ENCODE results near the gene ADSS1.

The ADSS1 gene

DNA sequence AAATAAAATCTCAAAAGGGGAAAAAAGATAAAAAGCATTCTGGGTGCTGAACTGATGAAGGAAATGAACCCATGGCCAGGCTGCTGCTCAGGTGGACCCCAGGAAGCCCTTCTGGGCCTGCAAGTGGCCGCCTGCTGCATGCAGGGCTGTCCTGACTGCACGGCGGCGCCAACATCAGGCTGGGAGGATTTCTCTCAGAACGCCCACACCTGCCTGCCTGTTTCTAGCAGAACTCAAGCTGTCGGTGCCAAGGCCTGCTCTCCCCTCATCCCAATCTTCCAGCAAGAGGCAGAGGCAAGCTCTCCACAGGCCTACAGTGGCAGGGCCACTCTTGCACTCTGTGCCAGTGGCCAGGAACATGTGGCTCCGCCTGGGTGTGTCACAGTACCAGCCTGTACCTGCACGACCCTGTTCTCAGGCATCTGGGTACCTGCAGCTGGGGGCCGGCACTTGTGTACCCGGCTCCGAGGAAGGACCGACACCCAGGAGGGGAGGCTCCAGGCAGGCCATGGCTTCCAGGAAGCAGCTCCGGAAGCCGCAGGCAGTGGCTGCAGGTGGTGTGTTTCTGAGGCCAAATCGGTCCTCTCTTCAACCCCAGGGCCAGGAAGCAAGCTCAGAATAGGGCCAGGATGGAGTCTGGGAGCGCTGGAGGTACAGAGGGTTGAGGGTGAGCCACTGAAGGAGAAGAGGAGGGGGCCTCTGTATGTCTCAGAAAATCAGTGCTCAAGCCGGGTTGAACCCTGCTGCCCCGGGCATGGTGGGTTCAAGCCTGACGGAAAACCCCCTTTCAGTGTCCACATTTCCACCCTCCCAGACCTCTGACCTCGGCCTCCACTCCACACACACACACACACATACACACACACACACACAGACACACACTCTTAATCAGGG, 37.2 kb upstream of the ADSS1 start:
- Histone ChIP-seq H3K27me3 (replicated peaks) (no peaks in the 10 kb centered on the region), H3K36me3 (replicated peaks) (peaks cover 2% of the 10 kb centered on the region), H3K4me3 (ENCODE audit: low read depth, low read length) (no peak overlapping the region), H3K27ac (no peak overlapping the region)
- TF ChIP-seq, protein P1, sequence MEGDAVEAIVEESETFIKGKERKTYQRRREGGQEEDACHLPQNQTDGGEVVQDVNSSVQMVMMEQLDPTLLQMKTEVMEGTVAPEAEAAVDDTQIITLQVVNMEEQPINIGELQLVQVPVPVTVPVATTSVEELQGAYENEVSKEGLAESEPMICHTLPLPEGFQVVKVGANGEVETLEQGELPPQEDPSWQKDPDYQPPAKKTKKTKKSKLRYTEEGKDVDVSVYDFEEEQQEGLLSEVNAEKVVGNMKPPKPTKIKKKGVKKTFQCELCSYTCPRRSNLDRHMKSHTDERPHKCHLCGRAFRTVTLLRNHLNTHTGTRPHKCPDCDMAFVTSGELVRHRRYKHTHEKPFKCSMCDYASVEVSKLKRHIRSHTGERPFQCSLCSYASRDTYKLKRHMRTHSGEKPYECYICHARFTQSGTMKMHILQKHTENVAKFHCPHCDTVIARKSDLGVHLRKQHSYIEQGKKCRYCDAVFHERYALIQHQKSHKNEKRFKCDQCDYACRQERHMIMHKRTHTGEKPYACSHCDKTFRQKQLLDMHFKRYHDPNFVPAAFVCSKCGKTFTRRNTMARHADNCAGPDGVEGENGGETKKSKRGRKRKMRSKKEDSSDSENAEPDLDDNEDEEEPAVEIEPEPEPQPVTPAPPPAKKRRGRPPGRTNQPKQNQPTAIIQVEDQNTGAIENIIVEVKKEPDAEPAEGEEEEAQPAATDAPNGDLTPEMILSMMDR (IDR thresholded peaks at IDR 0.05; ENCODE audit: low read depth, low read length, missing control alignments), result no peak
- in situ Hi-C loops (cut with HindIII; ENCODE audit: low pct_ligation_motif_present, low sequenced_read_pairs), result no loop called here
- DNase-seq, result no peak

DNA sequence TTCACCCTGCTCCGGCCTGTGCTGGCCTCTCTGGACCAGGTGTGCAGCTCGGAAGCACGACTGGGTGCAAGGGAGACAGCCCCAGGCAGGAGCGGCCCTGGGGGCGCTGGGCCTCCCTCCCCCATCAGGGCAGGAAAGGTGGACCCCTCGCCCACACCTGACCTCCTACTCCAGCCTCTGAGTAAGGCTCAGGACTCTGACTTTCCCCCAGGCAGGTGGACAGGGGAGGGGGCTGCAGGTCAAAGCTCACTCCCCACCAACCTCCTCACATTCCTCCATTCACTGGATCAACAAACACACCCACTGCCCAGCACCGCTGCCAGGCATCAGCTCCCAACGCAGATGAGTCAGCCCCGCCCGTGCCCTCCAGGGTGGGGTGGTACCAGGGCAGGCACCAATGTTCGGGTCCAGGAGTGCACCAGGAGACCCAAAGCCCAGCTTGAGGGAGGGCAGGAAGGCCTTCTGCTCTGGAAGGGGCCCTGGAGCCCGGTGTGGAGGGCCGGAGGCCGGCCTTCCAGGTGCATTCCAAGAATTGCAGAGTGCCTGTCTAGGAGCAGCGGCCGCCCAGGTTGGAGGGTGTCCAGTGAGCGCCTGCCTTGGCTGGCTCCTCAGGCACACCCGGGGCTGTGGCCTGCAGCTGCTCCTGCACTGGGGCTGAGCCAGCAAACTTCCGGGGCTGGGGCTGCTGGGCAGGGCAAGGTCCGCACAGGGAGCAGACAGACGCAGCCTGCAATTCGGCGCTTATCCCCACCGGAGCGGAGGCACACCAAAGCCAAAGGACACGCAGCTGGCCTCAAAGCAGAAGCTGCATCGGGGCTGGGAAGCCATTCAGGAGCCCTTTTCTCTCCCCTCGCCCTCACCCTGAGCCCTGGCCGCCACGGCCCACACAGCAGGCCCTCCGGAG, 36.2 kb upstream of the ADSS1 start:
- DNase-seq, result no peak
- H3K27ac ChIP-seq, result no peak overlapping the region
- H3K27me3 ChIP-seq (replicated peaks), result no peaks in the 10 kb centered on the region
- peaks cover 2% of the 10 kb centered on the region for H3K36me3 ChIP-seq (replicated peaks)
- in situ Hi-C loops (cut with HindIII; ENCODE audit: low pct_ligation_motif_present, low sequenced_read_pairs), result no loop called here
- TF ChIP-seq, protein P1 (IDR thresholded peaks at IDR 0.05; ENCODE audit: low read depth, low read length, missing control alignments), result no peak
- no peak overlapping the region for H3K4me3 ChIP-seq (ENCODE audit: low read depth, low read length)

DNA sequence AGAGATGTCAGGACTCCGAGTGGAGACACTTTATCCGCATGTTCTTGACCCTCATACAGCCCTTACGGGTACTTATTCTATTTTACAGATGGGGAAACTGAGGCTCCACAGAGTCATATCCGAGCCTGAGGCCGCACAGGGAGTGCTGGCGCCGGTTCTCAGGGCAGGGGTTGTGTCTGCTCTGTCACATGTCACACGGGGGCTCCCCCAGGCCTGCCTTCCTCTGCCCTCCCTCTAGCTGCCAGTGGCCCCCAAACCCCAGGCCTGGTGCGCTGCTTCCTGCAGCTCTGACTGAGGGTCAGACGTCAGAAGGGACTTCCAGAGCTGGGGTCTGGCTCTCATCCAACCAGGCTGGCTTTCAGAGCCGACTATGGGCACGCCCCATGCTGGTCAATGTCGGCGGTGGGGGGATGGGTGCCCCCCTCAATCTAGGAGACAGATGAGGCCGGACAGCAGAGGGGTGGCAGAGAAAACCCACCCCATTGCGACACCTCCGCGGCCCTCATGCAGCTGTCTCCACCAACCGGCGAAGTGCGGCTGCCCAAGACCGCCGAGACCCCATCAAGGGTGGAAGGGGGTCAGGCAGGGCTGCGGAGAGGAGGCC, 35.4 kb upstream of the ADSS1 start:
- no peak overlapping the region for H3K27ac ChIP-seq
- H3K36me3 ChIP-seq (replicated peaks), result peaks cover 2% of the 10 kb centered on the region
- in situ Hi-C loops (cut with HindIII; ENCODE audit: low pct_ligation_motif_present, low sequenced_read_pairs), result no loop called here
- H3K4me3 ChIP-seq (ENCODE audit: low read depth, low read length), result peak overlapping the region; percentile 55
- TF ChIP-seq, protein P1 (IDR thresholded peaks at IDR 0.05; ENCODE audit: low read depth, low read length, missing control alignments), result no peak
- H3K27me3 ChIP-seq (replicated peaks), result no peaks in the 10 kb centered on the region
- DNase-seq, result no peak

DNA sequence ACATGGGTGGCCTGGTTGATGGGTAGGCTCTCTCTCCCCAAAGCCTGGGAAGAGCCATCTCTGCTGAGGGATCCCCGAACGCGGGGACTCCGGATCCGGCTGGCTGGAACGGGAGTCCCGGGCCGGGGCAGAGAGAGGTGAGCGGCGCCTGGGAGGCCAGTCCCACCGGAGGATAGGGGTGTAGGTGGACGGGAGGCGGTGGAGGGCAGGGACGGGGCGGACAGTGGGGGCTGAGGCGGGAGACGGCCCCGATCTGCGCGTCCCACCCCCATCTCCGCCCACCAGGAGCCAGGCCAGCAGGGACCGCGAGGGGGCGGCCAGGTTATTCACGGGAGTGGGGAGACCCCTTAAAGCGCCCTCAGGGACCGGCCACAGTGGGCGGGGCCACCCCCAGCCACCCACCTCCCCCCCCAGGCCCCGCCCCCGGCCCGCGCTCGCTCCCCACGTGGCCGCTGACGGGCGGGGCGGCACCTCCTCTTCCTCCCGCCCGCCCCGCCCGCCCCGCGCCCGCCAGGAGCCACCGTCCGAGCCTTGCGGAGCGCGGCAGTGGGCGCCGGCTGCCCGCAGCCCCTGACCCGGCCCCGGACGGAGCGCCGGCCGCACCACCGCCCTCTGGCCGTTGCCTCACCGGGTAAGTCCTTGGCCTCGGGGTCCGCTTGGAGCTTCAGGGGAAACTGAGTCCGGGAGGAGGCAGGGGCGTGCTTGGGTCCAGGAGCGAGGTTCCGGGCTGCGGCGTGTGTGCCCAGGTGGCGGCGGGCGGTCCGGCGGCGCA, 34.7 kb upstream of the ADSS1 start, which contains the start of gene INF2:
INF2 (plus strand) TSS at position 510 of the 772 bp plus-strand sequence. CDS start 11,748 bp downstream, outside the sequence.
- no peak for DNase-seq
- in situ Hi-C loops (cut with HindIII; ENCODE audit: low pct_ligation_motif_present, low sequenced_read_pairs), result no loop called here
- H3K27me3 ChIP-seq (replicated peaks), result no peaks in the 10 kb centered on the region
- peak within 1 kb of the TSS; percentile 88 for H3K4me3 ChIP-seq (ENCODE audit: low read depth, low read length)
- H3K36me3 ChIP-seq (replicated peaks), result peaks cover 2% of the 10 kb centered on the region
- peak within 1 kb of the TSS; percentile 42 for H3K27ac ChIP-seq
- TF ChIP-seq, protein P1 (IDR thresholded peaks at IDR 0.05; ENCODE audit: low read depth, low read length, missing control alignments), result no peak
